GM12878 (cell line): Measurements from ENCODE around the gene SAMD4A.

Source experiments
- MXI1 ChIP-seq: fragments of 150-350 bp; IDR thresholded peaks from 2 replicates; pipeline ENCODE4 v1.6.1; 2011; ENCODE audit warnings: low read depth, mild to moderate bottlenecking, inconsistent platforms, low read length, improper control_type of control experiment
- NFXL1 ChIP-seq: fragments of 450-650 bp; IDR thresholded peaks from 2 replicates; pipeline ENCODE4 v1.6.1; 2017; ENCODE audit warnings: antibody characterized with exemption, mild to moderate bottlenecking, borderline replicate concordance

DNA sequence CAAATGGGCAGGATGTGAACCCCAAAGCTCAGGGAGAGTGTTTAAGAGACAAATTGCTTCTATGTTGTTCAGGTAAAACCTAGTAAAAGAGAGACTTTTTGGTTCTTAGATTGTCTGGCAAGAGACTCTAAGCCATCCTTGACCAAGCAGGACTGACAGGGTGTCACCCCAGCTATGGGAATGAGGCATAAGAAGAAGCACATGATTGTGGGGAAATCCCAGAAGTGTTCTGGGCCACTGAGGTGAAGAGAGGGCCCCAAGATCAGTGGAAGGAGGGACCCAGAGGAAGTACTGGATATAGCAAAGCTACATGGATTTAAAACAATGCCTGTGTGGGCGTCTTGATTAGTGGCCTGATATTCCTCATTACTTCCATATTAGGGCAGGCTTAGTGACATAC is 99.0 kb downstream of the SAMD4A start:
- TF ChIP-seq NFXL1: no peak
- no peak for TF ChIP-seq MXI1
